ENCODE results near the gene CBX4.

- TF ChIP-seq POLR2AphosphoS5 (IDR thresholded peaks at IDR 0.05) (no peak), POLR2A (IDR thresholded peaks at IDR 0.05) (no peak), CTCF (IDR thresholded peaks at IDR 0.05) (no peak)
Measured at GRCh38 chr17:79799174-79799537, 40.1 kb downstream of the CBX4 start.
